HepG2 (cell line): ENCODE data around the gene ZNF285. TPM values are rescaled to one million over a fixed set of nuclear protein-coding genes. Genes with fewer than 3 reads are reported as not detected.

Experiments
- ATAC-seq: fragments of 200-7000 bp; cut with Tn5 transposase; 3 replicates; pipeline ENCODE4 v1.9.1; 2020; ENCODE audit warnings: mild to moderate bottlenecking, moderate library complexity
- Bru-seq: library from RNA; stranded (reverse); fragments of 400-500 nt; gene quantifications from one replicate; lab custom pipeline; 2021; lab: Mats Ljungman, UMichigan
- BruChase-seq, 2 experiments: library from RNA; stranded (reverse); fragments of 400-500 nt; gene quantifications; one replicate each; lab custom pipeline; 2021; lab: Mats Ljungman, UMichigan
- BruUV-seq: library from RNA; stranded (reverse); fragments of 400-500 nt; replicated peaks from 2 replicates; lab custom pipeline; 2021; lab: Mats Ljungman, UMichigan
- CTCF ChIA-PET: fragments of 300-600 bp; formaldehyde crosslinking; extraction: SDS; loops from one replicate; lab custom pipeline; 2021; ENCODE audit warnings: low total read pairs, inconsistent platforms, low intra/inter-chr PET ratio; lab: Yijun Ruan, JAX
- POLR2A ChIA-PET: fragments of 350-600 bp; sonication (Branson Sonifier 250); formaldehyde crosslinking; loops from one replicate; lab custom pipeline; 2020; ENCODE audit warnings: antibody characterized with exemption, inconsistent platforms; lab: Yijun Ruan, JAX
- DNase-seq: peaks from one replicate; pipeline ENCODE4 v3.0.0-alpha.2; 2015; ENCODE audit warnings: low spot score
- FAIRE-seq: peaks from 3 replicates; lab custom pipeline; 2011; peaks lifted over from hg19 to GRCh38; lab: Jason Lieb, UNC
- H2AFZ ChIP-seq: one replicate; pipeline ENCODE4 v1.6.1; 2011; ENCODE audit warnings: low read length, inconsistent platforms
- H3K27ac ChIP-seq: fragments of 300-600 bp; 3 replicates; pipeline ENCODE4 v1.8.0; 2011; ENCODE audit warnings: mixed run types, mild to moderate bottlenecking, mixed read lengths, low read length, inconsistent platforms; ENCODE audit not compliant: insufficient read depth; ENCODE audit errors: extremely low read length
- H3K27me3 ChIP-seq, 2 experiments: fragments of 200-600 bp in 1 of 2; 2 replicates in 1 of 2; 3 replicates in 1 of 2; pipeline versions ENCODE4 v1.6.0 to v1.8.0; 2011; ENCODE audit warnings: low read length in 2 of 2, mild to moderate bottlenecking in 2 of 2, moderate library complexity in 2 of 2, inconsistent platforms in 1 of 2; ENCODE audit not compliant: insufficient read depth in 2 of 2, control insufficient read depth in 1 of 2
- H3K36me3 ChIP-seq, 2 experiments: fragments of 200-600 bp in 1 of 2; replicated peaks in 1 of 2; 2 replicates in 1 of 2; 3 replicates in 1 of 2; pipeline versions ENCODE4 v1.5.1 to v1.8.0; 2011; ENCODE audit warnings: low read length in 2 of 2, inconsistent platforms in 1 of 2; ENCODE audit not compliant: insufficient read depth in 2 of 2, control insufficient read depth in 1 of 2
- H3K4me1 ChIP-seq: 2 replicates; pipeline ENCODE4 v1.5.1; 2012; ENCODE audit warnings: low read length, inconsistent platforms; ENCODE audit not compliant: insufficient read depth
- H3K4me2 ChIP-seq: 2 replicates; pipeline ENCODE4 v1.6.0; 2011; ENCODE audit warnings: low read depth, low read length, inconsistent platforms
- H3K4me3 ChIP-seq, 3 experiments: fragments of 200-600 bp in 1 of 3; sonication (generic), shearing (Covaris generic) in 1 of 3; replicated peaks in 1 of 3; 2 replicates each; pipeline ENCODE4 v1.5.1; 2011 to 2016; ENCODE audit warnings: low read length in 3 of 3, inconsistent platforms in 2 of 3, low read depth in 2 of 3, mild to moderate bottlenecking in 2 of 3, control low read depth in 1 of 3, mixed read lengths in 1 of 3; ENCODE audit not compliant: insufficient read depth in 1 of 3
- H3K79me2 ChIP-seq: one replicate; pipeline ENCODE4 v1.6.1; 2011; ENCODE audit warnings: low read length, inconsistent platforms; ENCODE audit not compliant: insufficient read depth
- H3K9ac ChIP-seq: 2 replicates; pipeline ENCODE4 v1.6.0; 2011; ENCODE audit warnings: mild to moderate bottlenecking, low read depth, low read length, inconsistent platforms; ENCODE audit not compliant: insufficient read depth
- H3K9me3 ChIP-seq: 2 replicates; pipeline ENCODE4 v1.5.1; 2012; ENCODE audit warnings: mild to moderate bottlenecking, low read length
- H4K20me1 ChIP-seq: 2 replicates; pipeline ENCODE4 v1.6.0; 2011; ENCODE audit warnings: inconsistent platforms, mild to moderate bottlenecking, low read length, moderate library complexity; ENCODE audit not compliant: insufficient read depth
- AHR ChIP-seq: IDR thresholded peaks from 2 replicates; pipeline ENCODE4 v1.6.1; 2018; ENCODE audit warnings: missing genetic modification reagents, missing compliant biosample characterization
- KLF12 ChIP-seq: sonication (generic); formaldehyde crosslinking; IDR thresholded peaks from 2 replicates; pipeline ENCODE4 v1.4.0; 2020; ENCODE audit warnings: missing genetic modification reagents, borderline replicate concordance
- NR2C2 ChIP-seq: sonication (generic); formaldehyde crosslinking; IDR thresholded peaks from 2 replicates; pipeline ENCODE4 v1.4.0; 2020; ENCODE audit warnings: missing genetic modification reagents, mild to moderate bottlenecking, moderate library complexity, borderline replicate concordance
- RAD21 ChIP-seq: fragments of 450-650 bp; formaldehyde crosslinking; IDR thresholded peaks from 2 replicates; pipeline ENCODE4 v1.5.0; 2020; ENCODE audit warnings: mild to moderate bottlenecking
- SIX4 ChIP-seq: sonication (generic); formaldehyde crosslinking; IDR thresholded peaks from 2 replicates; pipeline ENCODE4 v1.4.0; 2020; ENCODE audit warnings: missing genetic modification reagents
- U2AF2 ChIP-seq: fragments of 200-400 bp; formaldehyde crosslinking; IDR thresholded peaks from 2 replicates; pipeline ENCODE4 v1.6.1; 2017; ENCODE audit warnings: low read depth, mild to moderate bottlenecking, low read length
- ZNF616 ChIP-seq: sonication (generic); formaldehyde crosslinking; IDR thresholded peaks from 2 replicates; pipeline ENCODE4 v1.5.0; 2020; ENCODE audit warnings: low read depth, mild to moderate bottlenecking, missing genetic modification reagents
- ZNF644 ChIP-seq: IDR thresholded peaks from 2 replicates; pipeline ENCODE4 v1.6.1; 2016; ENCODE audit warnings: low read depth
- WGBS: methylation state at CpG from one replicate; pipeline ENCODE4 v1.1.6; 2017; ENCODE audit warnings: low lambda C conversion rate; 5-methylcytosine and 5-hydroxymethylcytosine counted together
- in situ Hi-C: cut with HindIII; loops from 2 replicates; pipeline ENCODE4 v1.10.0; 2017; ENCODE audit warnings: low pct_unique_long_range_greater_than_20kb; ENCODE audit not compliant: extremely low pct_ligation_motif_present
- intact Hi-C: fragments of 100-400 bp; cut with micrococcal nuclease; formaldehyde crosslinking; loops from one replicate; pipeline ENCODE4 v1.10.0; 2022; ENCODE audit not compliant: unreplicated experiment
- long read RNA-seq, 2 experiments: library from RNA in 1 of 2; library from polyadenylated mRNA in 1 of 2; stranded (forward) in 1 of 2; unstranded in 1 of 2; transcript quantifications; one replicate each; pipeline ENCODE4 v2.0.0, GENCODE V29; 2019 to 2022
- polyA minus RNA-seq, 3 experiments: library from RNA; depleted of rRNA, polyadenylated mRNA; stranded (reverse); fragments of >200 nt; gene quantifications; 2 replicates each; pipeline ENCODE4 v1.2.3, GENCODE V29; 2011; ENCODE audit warnings: low replicate concordance in 1 of 3
- polyA plus RNA-seq, 8 experiments: library from polyadenylated mRNA; depleted of rRNA in 3 of 8; stranded (reverse) in 7 of 8; unstranded in 1 of 8; fragments of >200 nt; fragmentation: Illumina TruSeq in 4 of 8; extraction: Trizol in 4 of 8; gene quantifications; 2 replicates each; pipeline versions ENCODE4 v1.2.1 to v1.2.3, GENCODE V29; 2011 to 2016; ENCODE audit warnings: low read depth in 4 of 8, missing spikeins in 1 of 8, mixed read lengths in 1 of 8; ENCODE audit not compliant: insufficient read depth in 1 of 8
- total RNA-seq, 5 experiments: library from RNA; depleted of rRNA; stranded (reverse); fragments of >200 nt; fragmentation: Illumina TruSeq; extraction: Trizol; gene quantifications; 2 replicates each; pipeline ENCODE4 v1.2.3, GENCODE V29; 2016; ENCODE audit warnings: low read depth in 1 of 5
- TF ChIP-seq, protein P1 (sequence below): sonication (generic); formaldehyde crosslinking; IDR thresholded peaks from 2 replicates; pipeline ENCODE4 v1.5.0; 2020; ENCODE audit warnings: missing genetic modification reagents, mild to moderate bottlenecking, borderline replicate concordance
- TF ChIP-seq, protein P2 (sequence below): sonication (generic); formaldehyde crosslinking; IDR thresholded peaks from 2 replicates; pipeline ENCODE4 v1.5.0; 2020; ENCODE audit warnings: missing genetic modification reagents, mild to moderate bottlenecking, borderline replicate concordance
- TF ChIP-seq, protein P3 (sequence below): sonication (generic); formaldehyde crosslinking; conservative IDR thresholded peaks from 2 replicates; pipeline ENCODE4 v1.8.0; 2022; ENCODE audit warnings: missing genetic modification reagents

ZNF285 gene
- total RNA-seq (2016; rRNA removed; fragmentation: Illumina TruSeq; extraction: Trizol) (1.7 and 3.2 TPM in 2 replicates), polyA plus RNA-seq (2011; rRNA removed) (0.78 and 0.82 TPM in 2 replicates), polyA minus RNA-seq (2011; rRNA and poly(A)+ RNA removed; ENCODE audit: low replicate concordance) (0.08 and 0.23 TPM in 2 replicates), Bru-seq, nascent RNA (percentile 41 among the genes with signal in this experiment), BruChase-seq, experiment 1, labeled RNA remaining after a 6-hour chase (percentile 40 among the genes with signal in this experiment), BruChase-seq, experiment 2, labeled RNA remaining after a 2-hour chase (percentile 49 among the genes with signal in this experiment)
- total RNA-seq (2016; cell fraction: cytosol; rRNA removed; fragmentation: Illumina TruSeq; extraction: Trizol; ENCODE audit: low read depth), result 0.71 TPM in 2 replicates
- total RNA-seq (2016; cell fraction: insoluble cytoplasmic fraction; rRNA removed; fragmentation: Illumina TruSeq; extraction: Trizol), result 1.9 and 2.6 TPM in 2 replicates
- total RNA-seq (2016; cell fraction: membrane; rRNA removed; fragmentation: Illumina TruSeq; extraction: Trizol), result 1.7 and 1.8 TPM in 2 replicates
- 2.4 TPM in 2 replicates for total RNA-seq (2016; cell fraction: nucleus; rRNA removed; fragmentation: Illumina TruSeq; extraction: Trizol)
- polyA plus RNA-seq (2011; cell fraction: cytosol; rRNA removed), result 0.11 and 0.72 TPM in 2 replicates
- 0.98 and 1.9 TPM in 2 replicates for polyA plus RNA-seq (2011; cell fraction: nucleus; rRNA removed)
- 1.1 and 1.4 TPM in 2 replicates for polyA plus RNA-seq (2012)
- polyA plus RNA-seq (2016; cell fraction: cytosol; fragmentation: Illumina TruSeq; extraction: Trizol; ENCODE audit: low read depth), result 0.28 and 0.35 TPM in 2 replicates
- 1.9 and 2.1 TPM in 2 replicates for polyA plus RNA-seq (2016; cell fraction: insoluble cytoplasmic fraction; fragmentation: Illumina TruSeq; extraction: Trizol; ENCODE audit: low read depth)
- polyA plus RNA-seq (2016; cell fraction: membrane; fragmentation: Illumina TruSeq; extraction: Trizol; ENCODE audit: low read depth), result 0.40 and 0.73 TPM in 2 replicates
- 2.7 and 2.9 TPM in 2 replicates for polyA plus RNA-seq (2016; cell fraction: nucleus; fragmentation: Illumina TruSeq; extraction: Trizol; ENCODE audit: insufficient read depth, low read depth)
- 0.79 and 1.1 TPM in 2 replicates for polyA minus RNA-seq (2011; cell fraction: cytosol; rRNA and poly(A)+ RNA removed)
- polyA minus RNA-seq (2011; cell fraction: nucleus; rRNA and poly(A)+ RNA removed), result 3.7 and 6.3 TPM in 2 replicates
- long read RNA-seq, experiment 1, partial matches to known transcripts, result 0 of 1 reads
- long read RNA-seq, experiment 1, other reads (novel, unspliced or antisense), result 0 of 1 reads
- long read RNA-seq, experiment 2, full-length matches to known transcripts, result 2 of 3 reads
- long read RNA-seq, experiment 2, partial matches to known transcripts, result 0 of 3 reads
- long read RNA-seq, experiment 2, other reads (novel, unspliced or antisense), result 1 of 3 reads

DNA sequence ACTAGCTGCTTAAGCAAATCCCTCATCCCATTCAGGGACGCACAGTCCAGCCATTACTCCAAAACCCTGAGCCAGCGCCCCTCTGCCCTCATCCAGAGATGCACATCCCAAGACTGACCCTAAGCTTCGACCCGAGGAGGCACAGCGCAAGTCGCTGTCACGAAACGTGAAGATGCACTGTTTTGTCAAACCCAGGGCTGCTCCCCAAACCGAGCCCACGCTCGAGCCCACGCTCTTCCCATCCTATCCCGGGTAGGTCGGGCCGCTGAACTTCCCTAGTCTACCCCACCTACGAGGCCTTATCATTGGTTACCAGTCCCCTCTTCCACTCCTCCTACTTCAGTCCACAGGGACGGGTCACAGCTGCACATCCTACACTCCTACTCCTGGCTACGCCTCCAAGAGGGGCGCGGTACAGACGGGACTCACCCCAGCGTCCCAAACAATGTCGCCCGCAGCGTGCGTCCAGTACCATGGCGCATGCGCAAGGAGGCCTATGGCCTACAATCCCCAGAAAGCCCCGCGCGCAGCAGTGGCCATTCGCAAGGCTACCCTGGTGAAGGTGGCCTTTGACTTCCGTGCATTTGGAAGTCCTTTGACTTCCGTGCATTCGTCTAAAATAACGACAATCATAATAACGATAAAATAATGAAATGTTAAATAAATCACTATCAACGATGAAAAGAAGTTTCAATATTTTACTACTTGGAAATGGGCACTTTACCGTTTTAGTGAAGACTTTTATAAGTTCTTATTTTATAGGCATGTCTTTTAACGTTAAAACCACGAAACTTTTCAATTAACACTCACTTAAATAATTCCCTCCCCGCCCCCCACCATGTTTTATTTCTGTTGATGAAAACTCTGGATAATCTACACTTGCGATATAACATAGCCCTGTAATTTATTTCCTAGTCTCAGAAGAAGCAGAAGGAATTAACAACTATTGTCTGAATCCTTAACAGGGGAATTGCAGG, at the start of gene ZNF285:
Gene ZNF285 (minus strand): TSS at position 470 of the 977 bp plus-strand sequence. CDS start 4,395 bp downstream, outside the sequence.
- ChIA-PET CTCF (no interaction called here), POLR2A (no interaction called here)
- Histone ChIP-seq H3K4me1 (no peaks in the 10 kb centered on the region), H3K9ac (peak within 1 kb of the TSS; percentile 26; the same call in 1 of the 2 replicates), H2AFZ (peak within 1 kb of the TSS; percentile 77), H3K4me3 (peak within 1 kb of the TSS; percentile 61 to 76 (median 74)), H3K79me2 (no peaks in the 10 kb centered on the region), H3K9me3 (peaks cover 34% of the 10 kb centered on the region), H3K4me2 (peak within 1 kb of the TSS; percentile 67), H3K27me3 (no peaks in the 10 kb centered on the region), H3K36me3 (no peaks in the 10 kb centered on the region), H4K20me1 (no peaks in the 10 kb centered on the region), H3K27ac (no peak within 1 kb of the TSS)
- TSS peak; percentile 75 for BruUV-seq
- in situ Hi-C loops (no loop called here), intact Hi-C loops (no loop called here)
- DNase-seq (peak; percentile 84), ATAC-seq (peak; percentile 95), FAIRE-seq (no peak)
- 30% methylated on average over 37 of the region's 43 CpGs for WGBS
- TF ChIP-seq RAD21 (CRISPR knock-in tag) (no peak), KLF12 (CRISPR knock-in tag) (no peak), NR2C2 (CRISPR knock-in tag) (peak; percentile 89), ZNF616 (CRISPR knock-in tag) (no peak), U2AF2 (no peak), ZNF644 (CRISPR knock-in tag) (peak; percentile 65; the same call in 1 of the 2 replicates), SIX4 (no peak), AHR (CRISPR knock-in tag) (no peak)
- TF ChIP-seq, protein P1, sequence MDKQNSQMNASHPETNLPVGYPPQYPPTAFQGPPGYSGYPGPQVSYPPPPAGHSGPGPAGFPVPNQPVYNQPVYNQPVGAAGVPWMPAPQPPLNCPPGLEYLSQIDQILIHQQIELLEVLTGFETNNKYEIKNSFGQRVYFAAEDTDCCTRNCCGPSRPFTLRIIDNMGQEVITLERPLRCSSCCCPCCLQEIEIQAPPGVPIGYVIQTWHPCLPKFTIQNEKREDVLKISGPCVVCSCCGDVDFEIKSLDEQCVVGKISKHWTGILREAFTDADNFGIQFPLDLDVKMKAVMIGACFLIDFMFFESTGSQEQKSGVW (CRISPR knock-in tag), result no peak
- TF ChIP-seq, protein P2, sequence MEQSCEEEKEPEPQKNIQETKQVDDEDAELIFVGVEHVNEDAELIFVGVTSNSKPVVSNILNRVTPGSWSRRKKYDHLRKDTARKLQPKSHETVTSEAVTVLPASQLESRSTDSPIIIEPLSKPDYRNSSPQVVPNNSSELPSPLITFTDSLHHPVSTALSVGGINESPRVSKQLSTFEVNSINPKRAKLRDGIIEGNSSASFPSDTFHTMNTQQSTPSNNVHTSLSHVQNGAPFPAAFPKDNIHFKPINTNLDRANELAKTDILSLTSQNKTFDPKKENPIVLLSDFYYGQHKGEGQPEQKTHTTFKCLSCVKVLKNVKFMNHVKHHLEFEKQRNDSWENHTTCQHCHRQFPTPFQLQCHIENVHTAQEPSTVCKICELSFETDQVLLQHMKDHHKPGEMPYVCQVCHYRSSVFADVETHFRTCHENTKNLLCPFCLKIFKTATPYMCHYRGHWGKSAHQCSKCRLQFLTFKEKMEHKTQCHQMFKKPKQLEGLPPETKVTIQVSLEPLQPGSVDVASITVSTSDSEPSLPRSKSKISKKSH, result no peak
- TF ChIP-seq, protein P3, sequence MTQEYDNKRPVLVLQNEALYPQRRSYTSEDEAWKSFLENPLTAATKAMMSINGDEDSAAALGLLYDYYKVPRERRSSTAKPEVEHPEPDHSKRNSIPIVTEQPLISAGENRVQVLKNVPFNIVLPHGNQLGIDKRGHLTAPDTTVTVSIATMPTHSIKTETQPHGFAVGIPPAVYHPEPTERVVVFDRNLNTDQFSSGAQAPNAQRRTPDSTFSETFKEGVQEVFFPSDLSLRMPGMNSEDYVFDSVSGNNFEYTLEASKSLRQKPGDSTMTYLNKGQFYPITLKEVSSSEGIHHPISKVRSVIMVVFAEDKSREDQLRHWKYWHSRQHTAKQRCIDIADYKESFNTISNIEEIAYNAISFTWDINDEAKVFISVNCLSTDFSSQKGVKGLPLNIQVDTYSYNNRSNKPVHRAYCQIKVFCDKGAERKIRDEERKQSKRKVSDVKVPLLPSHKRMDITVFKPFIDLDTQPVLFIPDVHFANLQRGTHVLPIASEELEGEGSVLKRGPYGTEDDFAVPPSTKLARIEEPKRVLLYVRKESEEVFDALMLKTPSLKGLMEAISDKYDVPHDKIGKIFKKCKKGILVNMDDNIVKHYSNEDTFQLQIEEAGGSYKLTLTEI (CRISPR knock-in tag), result no peak
